ENCODE data around the gene SPSB1. TPM values are rescaled to one million over a fixed set of nuclear protein-coding genes. Genes with fewer than 3 reads are reported as not detected.

The SPSB1 gene
- polyA plus RNA-seq, 1 donor (not counting 4 experiments of a cell fraction or from before 2014, with no cell fraction given): 19.8 TPM

DNA sequence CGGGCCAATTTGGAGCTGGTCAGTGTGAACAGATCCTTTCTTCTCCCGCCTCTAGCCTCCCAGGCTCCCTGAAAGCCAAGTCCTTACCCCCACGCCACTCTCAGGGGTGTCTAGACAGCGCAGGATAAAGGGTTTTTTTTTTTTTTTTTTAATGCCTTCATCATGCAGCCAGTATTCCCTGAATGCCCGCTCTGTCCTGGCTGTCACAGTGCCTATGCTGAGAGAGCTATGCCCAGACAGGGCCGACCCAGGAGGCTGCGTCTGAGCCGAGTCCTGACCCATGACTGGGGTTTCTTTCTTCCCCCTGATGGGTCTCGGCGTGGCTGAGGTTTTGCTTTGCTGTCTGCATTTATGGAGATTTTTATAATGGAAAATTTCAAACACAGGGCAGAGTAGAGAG, 18.3 kb downstream of the SPSB1 start:
- peaks cover 3 to 15% of the 10 kb centered on the region in 2 experiments for H3K36me3 ChIP-seq (ENCODE audit: control insufficient read depth in 2 of 2, extremely low read depth in 1 of 2, insufficient read depth in 2 of 2, low read length in 2 of 2)
- FAIRE-seq (no peak), DNase-seq (ENCODE audit: low read depth, low spot score) (no peak)
- dilution Hi-C loops (cut with MboI; ENCODE audit: extremely low pct_ligation_motif_present, low sequenced_read_pairs): no loop called here
- no peak overlapping the region for H2AFZ ChIP-seq (ENCODE audit: control insufficient read depth, low read length)
- H3K9me1 ChIP-seq (ENCODE audit: control insufficient read depth, extremely low read depth, insufficient read depth, low read length): no peaks in the 10 kb centered on the region
- peaks cover 9% of the 10 kb centered on the region for H3K4me1 ChIP-seq (ENCODE audit: control insufficient read depth, extremely low read depth, insufficient read depth, low read length)
- no peak overlapping the region for H3K4me3 ChIP-seq (ENCODE audit: control insufficient read depth in 2 of 3, extremely low read depth in 1 of 3, insufficient read depth in 2 of 3, low read depth in 1 of 3, low read length in 3 of 3)
- H4K20me1 ChIP-seq (ENCODE audit: control insufficient read depth, extremely low read depth, insufficient read depth, low read length): peaks cover 11% of the 10 kb centered on the region
- H3K27me3 ChIP-seq (ENCODE audit: control insufficient read depth, extremely low read depth, insufficient read depth, low read length): no peaks in the 10 kb centered on the region
- H3K9me3 ChIP-seq (ENCODE audit: control insufficient read depth, low read depth, low read length): no peaks in the 10 kb centered on the region
- no peak overlapping the region for H3K4me2 ChIP-seq (ENCODE audit: control insufficient read depth, extremely low read depth, insufficient read depth, low read depth, low read length)
- H3K27ac ChIP-seq (ENCODE audit: control insufficient read depth, insufficient read depth, low read length): no peak overlapping the region
- no peak for TF ChIP-seq EZH2 (IDR thresholded peaks at IDR 0.05; ENCODE audit: low read length)
- TF ChIP-seq, protein P1, sequence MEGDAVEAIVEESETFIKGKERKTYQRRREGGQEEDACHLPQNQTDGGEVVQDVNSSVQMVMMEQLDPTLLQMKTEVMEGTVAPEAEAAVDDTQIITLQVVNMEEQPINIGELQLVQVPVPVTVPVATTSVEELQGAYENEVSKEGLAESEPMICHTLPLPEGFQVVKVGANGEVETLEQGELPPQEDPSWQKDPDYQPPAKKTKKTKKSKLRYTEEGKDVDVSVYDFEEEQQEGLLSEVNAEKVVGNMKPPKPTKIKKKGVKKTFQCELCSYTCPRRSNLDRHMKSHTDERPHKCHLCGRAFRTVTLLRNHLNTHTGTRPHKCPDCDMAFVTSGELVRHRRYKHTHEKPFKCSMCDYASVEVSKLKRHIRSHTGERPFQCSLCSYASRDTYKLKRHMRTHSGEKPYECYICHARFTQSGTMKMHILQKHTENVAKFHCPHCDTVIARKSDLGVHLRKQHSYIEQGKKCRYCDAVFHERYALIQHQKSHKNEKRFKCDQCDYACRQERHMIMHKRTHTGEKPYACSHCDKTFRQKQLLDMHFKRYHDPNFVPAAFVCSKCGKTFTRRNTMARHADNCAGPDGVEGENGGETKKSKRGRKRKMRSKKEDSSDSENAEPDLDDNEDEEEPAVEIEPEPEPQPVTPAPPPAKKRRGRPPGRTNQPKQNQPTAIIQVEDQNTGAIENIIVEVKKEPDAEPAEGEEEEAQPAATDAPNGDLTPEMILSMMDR (optimal IDR thresholded peaks at IDR 0.05 in 1 of 3, IDR thresholded peaks at IDR 0.05 in 1 of 3, conservative IDR thresholded peaks at IDR 0.05 in 1 of 3; ENCODE audit: extremely low read depth in 1 of 3, insufficient read depth in 2 of 3, low read length in 3 of 3): no peak
- peaks cover 75% of the 10 kb centered on the region for H3K79me2 ChIP-seq (ENCODE audit: control insufficient read depth, insufficient read depth, low read length)
- no peak overlapping the region for H3K9ac ChIP-seq (ENCODE audit: control insufficient read depth, extremely low read depth, insufficient read depth, low read length)

DNA sequence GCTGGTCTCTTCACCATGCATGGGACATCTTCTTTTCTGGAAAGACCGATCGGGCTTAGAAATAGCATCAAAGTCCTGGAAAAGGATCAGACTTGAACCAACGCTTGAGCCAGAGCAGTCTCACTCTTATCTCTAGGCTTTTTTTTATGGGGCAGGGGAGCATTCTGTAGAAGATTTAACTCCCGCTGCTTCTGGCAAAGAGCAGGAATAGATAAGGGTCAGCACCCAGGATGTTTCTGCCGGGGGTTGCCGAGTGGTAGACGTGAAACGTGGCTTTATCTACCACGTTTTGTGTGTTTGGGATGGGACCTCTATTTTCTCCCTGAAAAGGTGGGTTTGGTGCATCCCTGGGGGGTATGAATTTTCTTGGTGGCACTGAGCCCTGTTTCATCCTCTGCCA, 18.8 kb downstream of the SPSB1 start:
- no peaks in the 10 kb centered on the region for H3K9me3 ChIP-seq (ENCODE audit: control insufficient read depth, low read depth, low read length)
- dilution Hi-C loops (cut with MboI; ENCODE audit: extremely low pct_ligation_motif_present, low sequenced_read_pairs): no loop called here
- no peaks in the 10 kb centered on the region for H3K27me3 ChIP-seq (ENCODE audit: control insufficient read depth, extremely low read depth, insufficient read depth, low read length)
- H3K4me1 ChIP-seq (ENCODE audit: control insufficient read depth, extremely low read depth, insufficient read depth, low read length): peaks cover 14% of the 10 kb centered on the region
- peaks cover 75% of the 10 kb centered on the region for H3K79me2 ChIP-seq (ENCODE audit: control insufficient read depth, insufficient read depth, low read length)
- FAIRE-seq: no peak
- no peak overlapping the region for H3K4me2 ChIP-seq (ENCODE audit: control insufficient read depth, extremely low read depth, insufficient read depth, low read depth, low read length)
- no peak overlapping the region for H3K9ac ChIP-seq (ENCODE audit: control insufficient read depth, extremely low read depth, insufficient read depth, low read length)
- peaks cover 13% of the 10 kb centered on the region for H4K20me1 ChIP-seq (ENCODE audit: control insufficient read depth, extremely low read depth, insufficient read depth, low read length)
- peaks cover 3 to 12% of the 10 kb centered on the region in 2 experiments for H3K36me3 ChIP-seq (ENCODE audit: control insufficient read depth in 2 of 2, extremely low read depth in 1 of 2, insufficient read depth in 2 of 2, low read length in 2 of 2)
- TF ChIP-seq, protein P1 (optimal IDR thresholded peaks at IDR 0.05 in 1 of 3, IDR thresholded peaks at IDR 0.05 in 1 of 3, conservative IDR thresholded peaks at IDR 0.05 in 1 of 3; ENCODE audit: extremely low read depth in 1 of 3, insufficient read depth in 2 of 3, low read length in 3 of 3): no peak
- no peak for TF ChIP-seq EZH2 (IDR thresholded peaks at IDR 0.05; ENCODE audit: low read length)
- H3K4me3 ChIP-seq (ENCODE audit: control insufficient read depth in 2 of 3, extremely low read depth in 1 of 3, insufficient read depth in 2 of 3, low read depth in 1 of 3, low read length in 3 of 3): no peak overlapping the region
- no peak overlapping the region for H3K27ac ChIP-seq (ENCODE audit: control insufficient read depth, insufficient read depth, low read length)
- no peaks in the 10 kb centered on the region for H3K9me1 ChIP-seq (ENCODE audit: control insufficient read depth, extremely low read depth, insufficient read depth, low read length)
- H2AFZ ChIP-seq (ENCODE audit: control insufficient read depth, low read length): no peak overlapping the region
- no peak for DNase-seq (ENCODE audit: low read depth, low spot score)

Measured in keratinocyte (primary cell).